C4-2B (cell line): Measurements from ENCODE around the gene MEIOC.

Source experiments
- CTCF ChIP-seq: fragments of 450-650 bp; conservative IDR thresholded peaks from 2 replicates; pipeline ENCODE4 v1.5.1; 2017; ENCODE audit warnings: mild to moderate bottlenecking
- ZFX ChIP-seq: fragments of 450-650 bp; IDR thresholded peaks from 2 replicates; pipeline ENCODE4 v1.6.1; 2017

- TF ChIP-seq CTCF (no peak), ZFX (no peak)
Observed at GRCh38 chr17:44608727-44609435, 47.4 kb upstream of the MEIOC start.
